Measurements from ENCODE around the gene CDCA3.

- TF ChIP-seq CTCF (IDR thresholded peaks at IDR 0.05) (no peak), POLR2A (IDR thresholded peaks at IDR 0.05) (no peak)
Observed at GRCh38 chr12:6838854-6839253, 12.2 kb downstream of the CDCA3 start.
